Fibroblast of peridontal ligament (primary cell): ENCODE data around the gene SLC23A1.
"Not testable (repeated sequence)": the region's sequence is repeated elsewhere in the genome, so short reads cannot be mapped to it uniquely, and the experiment has no call there.

Source experiments
- DNase-seq: peaks from one replicate; pipeline ENCODE4 v3.0.0-alpha.2; 2010; ENCODE audit errors: extremely low read depth

SLC23A1 gene

GRCh38 chr5:139383275-139383992, at the start of gene SLC23A1:
Gene SLC23A1, minus strand, starts transcription at chr5:139383297. Its CDS starts 44 bp downstream, at chr5:139383253.
- peak; percentile 33 for DNase-seq

GRCh38 chr5:139431706-139432105, 48.6 kb upstream of the SLC23A1 start:
- DNase-seq = no peak

GRCh38 chr5:139430015-139430414, 46.9 kb upstream of the SLC23A1 start:
- DNase-seq = no peak

- DNase-seq = peak; percentile 83
These were observed 43.2 kb upstream of the SLC23A1 start for GRCh38 chr5:139426203-139426885.

- no peak for DNase-seq
These were observed 42.4 kb upstream of the SLC23A1 start for GRCh38 chr5:139425497-139425896.

GRCh38 chr5:139422307-139422893, 39.3 kb upstream of the SLC23A1 start:
- DNase-seq = peak; percentile 84

GRCh38 chr5:139419226-139420192, 36.4 kb upstream of the SLC23A1 start:
- DNase-seq = no peak

- DNase-seq = no peak
These were observed 35.7 kb upstream of the SLC23A1 start for GRCh38 chr5:139418793-139419192.

- peak; percentile 47 for DNase-seq
These were observed 34.1 kb upstream of the SLC23A1 start for GRCh38 chr5:139417214-139417613.

GRCh38 chr5:139416651-139417050, 33.6 kb upstream of the SLC23A1 start:
- DNase-seq = no peak

- DNase-seq = no peak
These were observed 32.8 kb upstream of the SLC23A1 start for GRCh38 chr5:139415869-139416268.

GRCh38 chr5:139415221-139415861, 32.2 kb upstream of the SLC23A1 start:
- DNase-seq = no peak

GRCh38 chr5:139414581-139415130, 31.6 kb upstream of the SLC23A1 start:
- no peak for DNase-seq

GRCh38 chr5:139413963-139414362, 30.9 kb upstream of the SLC23A1 start:
- DNase-seq = no peak

GRCh38 chr5:139413153-139413552, 30.1 kb upstream of the SLC23A1 start:
- no peak for DNase-seq

GRCh38 chr5:139410993-139411828, 28.1 kb upstream of the SLC23A1 start:
- DNase-seq = no peak

GRCh38 chr5:139410121-139410992, 27.3 kb upstream of the SLC23A1 start:
- no peak for DNase-seq

- DNase-seq = not testable (repeated sequence)
These were observed 26.0 kb upstream of the SLC23A1 start for GRCh38 chr5:139409116-139409515.

- DNase-seq = no peak
These were observed 25.1 kb upstream of the SLC23A1 start for GRCh38 chr5:139408191-139408590.
